8988T (cell line): Measurements from ENCODE around the gene RAPH1.
"Not testable (repeated sequence)": the region's sequence is repeated elsewhere in the genome, so short reads cannot be mapped to it uniquely, and the experiment has no call there.

Source experiments
- DNase-seq: peaks from one replicate; pipeline ENCODE4 v3.0.0; 2011

Gene RAPH1

DNA sequence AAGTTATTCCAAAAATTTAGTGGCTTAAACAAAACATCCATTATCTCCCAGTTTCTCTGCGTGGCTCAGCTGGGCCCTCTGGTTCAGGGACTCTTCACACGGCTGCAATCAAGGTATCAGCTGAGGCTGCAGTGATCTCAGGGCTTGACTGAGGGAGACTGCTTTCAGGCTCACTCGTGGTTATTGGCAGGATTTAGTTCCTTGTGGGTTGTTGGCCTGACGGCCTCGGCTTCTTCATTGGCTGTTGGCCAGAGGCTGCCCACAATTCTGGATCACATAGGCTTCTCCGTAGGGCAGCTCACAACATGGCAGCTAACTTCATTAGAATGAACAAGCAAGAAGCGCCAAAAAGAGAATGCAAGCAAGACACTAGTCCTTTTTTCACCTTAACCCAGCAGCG lies 116.8 kb downstream of the RAPH1 start:
- DNase-seq: no peak

- no peak for DNase-seq
Observed at GRCh38 chr2:203413796-203414195, 121.3 kb downstream of the RAPH1 start.

- no peak for DNase-seq
Observed at GRCh38 chr2:203412546-203413331, 122.4 kb downstream of the RAPH1 start.

DNA sequence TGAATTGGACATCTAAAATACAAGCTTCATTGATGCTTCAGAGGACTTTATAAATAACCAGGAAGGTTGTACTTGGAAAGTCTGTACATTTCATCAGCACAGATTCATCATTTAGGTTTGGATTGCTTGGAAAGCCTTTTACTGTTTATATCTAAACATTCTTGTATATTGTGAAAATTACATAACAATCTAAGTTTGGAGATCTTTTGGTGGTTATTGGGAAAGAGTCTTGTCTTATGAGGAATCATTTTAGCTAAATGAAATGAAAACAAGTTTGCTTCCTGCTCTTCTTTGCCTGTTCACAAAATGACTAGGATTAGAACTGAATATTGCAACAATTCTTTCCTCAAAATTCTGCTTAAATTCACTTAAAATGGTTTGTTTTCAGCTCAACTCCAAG lies 127.6 kb downstream of the RAPH1 start:
- DNase-seq: no peak

- DNase-seq: no peak
Observed at GRCh38 chr2:203404996-203405395, 130.1 kb downstream of the RAPH1 start.

- no peak for DNase-seq
Observed at GRCh38 chr2:203400805-203401585, 134.1 kb downstream of the RAPH1 start.

DNA sequence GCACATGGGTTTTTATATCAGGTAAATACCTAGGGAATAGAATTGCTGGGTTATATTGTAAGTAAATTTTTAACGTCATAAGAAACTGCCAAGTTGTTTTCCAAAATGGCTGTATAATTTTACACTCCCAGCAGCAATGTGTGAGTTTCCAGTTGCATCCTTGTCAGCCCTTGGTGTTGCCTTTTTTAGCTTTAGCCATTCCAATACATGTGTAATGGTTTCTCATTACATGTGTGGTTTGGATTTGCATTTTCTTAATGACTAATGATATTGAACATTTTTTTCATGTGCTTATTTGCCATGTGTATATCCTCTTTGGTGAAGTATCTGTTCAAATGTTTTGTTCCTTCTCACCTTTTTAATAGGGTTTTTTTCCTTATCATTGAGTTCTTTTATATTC lies 136.1 kb downstream of the RAPH1 start:
- no peak for DNase-seq

- DNase-seq: no peak
Observed at GRCh38 chr2:203396667-203397066, 138.4 kb downstream of the RAPH1 start.

DNA sequence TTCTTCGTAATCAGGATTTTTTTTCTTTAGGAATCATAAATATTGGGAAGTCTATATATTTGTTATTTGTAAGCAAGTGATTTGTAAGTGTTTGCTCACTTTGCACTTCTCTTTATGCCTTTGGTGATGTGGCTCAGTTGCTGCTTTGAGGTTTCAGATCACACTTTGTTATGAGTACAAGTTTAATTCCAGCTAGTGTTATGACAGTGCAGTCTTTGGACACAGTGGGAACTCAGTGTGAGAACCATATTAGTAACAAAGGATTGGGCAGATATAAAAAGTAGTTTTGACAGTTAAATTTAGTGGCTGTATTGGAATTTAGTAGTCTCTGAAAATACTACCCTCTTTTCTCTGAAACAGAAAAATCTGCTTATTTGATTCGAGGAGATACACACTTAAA lies 139.2 kb downstream of the RAPH1 start:
- no peak for DNase-seq

GRCh38 chr2:203394519-203395227 lies 140.4 kb downstream of the RAPH1 start:
- peak; percentile 24 for DNase-seq

- DNase-seq: not testable (repeated sequence)
Observed at GRCh38 chr2:203388153-203388552, 146.9 kb downstream of the RAPH1 start.

- DNase-seq: no peak
Observed at GRCh38 chr2:203383038-203383437, 152.1 kb downstream of the RAPH1 start.

DNA sequence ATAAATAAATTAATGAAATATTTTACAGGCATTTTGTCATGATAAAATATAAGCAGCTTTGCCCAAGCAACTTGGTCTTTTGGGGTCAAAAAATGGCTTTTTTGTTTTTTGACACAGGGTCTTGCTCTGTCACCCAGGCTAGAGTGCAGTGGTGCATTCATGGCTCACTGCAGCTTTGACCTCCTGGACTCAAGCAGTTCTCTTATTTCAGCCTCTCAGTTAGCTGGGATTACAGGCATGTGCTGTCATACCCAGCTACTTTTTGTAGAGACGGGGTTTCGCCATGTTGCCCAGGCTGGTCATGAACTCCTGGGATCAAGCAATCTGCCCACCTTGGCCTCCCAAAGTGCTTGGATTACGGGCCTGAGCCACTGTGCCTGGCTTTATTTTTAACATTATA lies 155.9 kb downstream of the RAPH1 start:
- no peak for DNase-seq

- no peak for DNase-seq
Observed at GRCh38 chr2:203376173-203376572, 158.9 kb downstream of the RAPH1 start.

GRCh38 chr2:203372706-203373105 lies 162.4 kb downstream of the RAPH1 start:
- DNase-seq: not testable (repeated sequence)

- DNase-seq: no peak
Observed at GRCh38 chr2:203366639-203367466, 168.2 kb downstream of the RAPH1 start.

DNA sequence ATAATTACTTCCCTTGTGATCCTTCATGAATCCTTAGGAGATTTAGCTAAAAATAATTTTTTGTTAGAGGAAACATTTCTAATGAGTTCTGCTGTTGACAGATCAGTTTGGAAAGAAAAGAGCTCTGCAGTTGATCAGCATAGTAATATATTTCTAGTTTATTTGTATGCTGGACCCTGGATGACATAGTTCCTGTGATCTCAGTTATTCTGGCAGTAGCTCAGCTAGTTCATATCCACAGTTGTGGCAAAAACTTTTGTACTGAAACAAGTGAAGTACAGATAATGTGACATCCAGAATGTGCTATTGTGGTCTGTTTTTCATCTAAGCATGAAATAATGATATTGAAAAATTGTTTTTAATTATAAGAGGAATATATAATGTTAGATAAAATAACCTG lies 173.2 kb downstream of the RAPH1 start:
- DNase-seq: no peak

GRCh38 chr2:203361495-203361894 lies 173.6 kb downstream of the RAPH1 start:
- DNase-seq: no peak

DNA sequence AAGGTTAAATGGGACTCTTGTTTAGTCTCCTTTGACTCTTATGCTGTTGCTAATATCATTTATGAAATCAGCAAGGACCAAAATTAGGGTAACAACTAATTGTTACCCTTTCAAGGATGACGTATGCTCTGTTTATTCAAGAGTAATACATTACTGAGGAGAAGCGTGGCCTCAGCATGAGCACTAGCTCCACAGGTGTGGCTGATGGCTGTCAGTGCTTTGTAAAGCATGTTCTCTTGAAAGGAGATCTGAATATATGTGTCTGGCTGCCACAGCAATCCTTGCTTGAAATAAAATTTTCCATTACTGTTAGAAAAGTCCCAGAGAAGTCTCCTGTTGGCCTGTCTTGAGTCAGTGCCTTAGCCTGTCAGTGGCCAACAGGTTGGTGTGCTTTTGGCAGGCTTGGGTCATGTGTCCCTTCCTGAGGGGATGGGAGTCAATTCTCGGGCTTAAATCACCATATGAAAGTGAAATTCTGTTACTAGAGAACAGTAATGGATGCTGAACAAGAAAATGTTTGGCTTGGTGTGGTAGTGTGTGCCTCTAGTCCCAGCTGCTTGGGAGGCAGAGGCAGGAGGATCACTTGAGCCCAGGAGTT lies 174.2 kb downstream of the RAPH1 start:
- DNase-seq: no peak

DNA sequence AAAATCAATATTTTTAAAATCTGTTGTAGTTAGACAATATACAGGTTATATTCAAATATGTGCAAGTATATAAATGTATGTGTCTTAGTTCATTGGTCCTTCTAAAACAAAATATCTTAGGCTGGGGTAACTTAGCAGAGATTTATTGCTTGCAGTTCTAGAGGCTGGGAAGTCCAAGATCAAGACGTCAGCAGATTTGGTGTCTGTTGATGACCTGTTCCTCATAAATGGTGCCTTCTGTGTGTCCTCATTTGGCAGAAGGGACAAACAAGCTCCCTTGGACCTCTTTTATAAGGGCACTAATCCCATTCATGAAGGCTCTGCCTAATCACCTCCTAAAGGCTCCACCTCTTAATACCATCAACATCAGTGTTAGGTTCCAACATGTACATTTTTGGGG lies 175.7 kb downstream of the RAPH1 start:
- DNase-seq: no peak

GRCh38 chr2:203354966-203355365 lies 180.1 kb downstream of the RAPH1 start:
- DNase-seq: no peak

- DNase-seq: no peak
Observed at GRCh38 chr2:203352604-203353255, 182.4 kb downstream of the RAPH1 start.
